Pancreas (tissue), 10 donors: ENCODE data around the gene TBC1D5. TPM values are rescaled to one million over a fixed set of nuclear protein-coding genes. Genes with fewer than 3 reads are reported as not detected.
"Not testable (repeated sequence)": the region's sequence is repeated elsewhere in the genome, so short reads cannot be mapped to it uniquely, and the experiment has no call there.

Source experiments
- ATAC-seq, 4 donors: fragments of 200-7000 bp; cut with Tn5 transposase; one replicate each; pipeline versions ENCODE4 v1.8.0 to v1.9.1; 2020; ENCODE audit warnings: mild to moderate bottlenecking in 4 of 4, moderate library complexity in 4 of 4
- DNase-seq, 6 donors: peaks; one replicate each; pipeline ENCODE4 v3.0.0-alpha.2; 2020
- FAIRE-seq: peaks from 2 replicates; lab custom pipeline; 2012; peaks lifted over from hg19 to GRCh38; lab: Jason Lieb, UNC
- H3K27ac ChIP-seq, 4 donors: fragments of 200-600 bp; sonication (generic); 1 replicate in 3 of 4; 2 replicates in 1 of 4; pipeline versions ENCODE4 v1.5.0 to v1.8.0; 2020
- H3K27me3 ChIP-seq, 4 donors: fragments of 200-600 bp; one replicate each; pipeline ENCODE4 v1.8.0; 2021
- H3K36me3 ChIP-seq, 3 donors: fragments of 200-600 bp; sonication (generic) in 1 of 3; one replicate each; pipeline versions ENCODE4 v1.5.0 to v1.8.0; 2020 to 2021
- H3K4me1 ChIP-seq, 3 donors: fragments of 200-600 bp; one replicate each; pipeline ENCODE4 v1.8.0; 2021
- H3K4me3 ChIP-seq, 4 donors: fragments of 200-600 bp; sonication (generic) in 2 of 4; one replicate each; pipeline versions ENCODE4 v1.5.0 to v1.8.0; 2020 to 2021
- H3K9me3 ChIP-seq, 4 donors: fragments of 200-600 bp; one replicate each; pipeline ENCODE4 v1.8.0; 2021
- WGBS, 2 donors: extraction: QIAGEN DNeasy Blood & Tissue Kit; methylation state at CpG; one replicate each; pipeline ENCODE4 v1.1.7; 2013; 5-methylcytosine and 5-hydroxymethylcytosine counted together
- intact Hi-C, 3 donors: fragments of 100-400 bp; cut with DNase I; formaldehyde crosslinking; loops; one replicate each; pipeline versions ENCODE4 v1.11.1 to v1.14.2; 2022
- polyA plus RNA-seq, 2 donors: library from polyadenylated mRNA; stranded (reverse); fragments of 200-250 nt; gene quantifications; one replicate each; pipeline ENCODE4 v1.2.3, GENCODE V29; 2013
- total RNA-seq, 6 donors: library from RNA; stranded (reverse); fragmentation: NEBNext Ultra II Directional in 4 of 6; extraction: Animal tissue kit (Norgen Biotek cat#: 25700) in 4 of 6; gene quantifications; one replicate each; pipeline versions ENCODE4 v1.2.1 to v1.2.4, GENCODE V29; 2021 to 2023
- TF ChIP-seq, protein P1 (sequence below), 4 donors: fragments of 200-600 bp; sonication (generic) in 3 of 4; IDR thresholded peaks; one replicate each; pipeline versions ENCODE4 v1.5.0 to v1.8.0; 2021; ENCODE audit warnings: antibody characterized with exemption in 4 of 4
- donor health status: healthy with polysubstance abuse.
- donor health status: DM: no; HTN: no; CAD: no; lungs with moderate emphysema.
- donor health status: DM: no; HTN: no; CAD: no.
- donor health status: control.
- donor health status: control.
- donor health status: Bipolar disorder and iron deficiency.
- donor health status: DM: yes; HTN: yes; CAD: no.
- donor health status: DM: no; HTN: no; CAD: no.
- donor health status: DM: no; HTN: no; CAD: no.
- donor health status: DM: yes; HTN: yes; CAD: no.

TBC1D5 gene
- total and polyA plus RNA-seq, 8 donors = 6.5 to 39.2 (median 19.9) TPM

DNA sequence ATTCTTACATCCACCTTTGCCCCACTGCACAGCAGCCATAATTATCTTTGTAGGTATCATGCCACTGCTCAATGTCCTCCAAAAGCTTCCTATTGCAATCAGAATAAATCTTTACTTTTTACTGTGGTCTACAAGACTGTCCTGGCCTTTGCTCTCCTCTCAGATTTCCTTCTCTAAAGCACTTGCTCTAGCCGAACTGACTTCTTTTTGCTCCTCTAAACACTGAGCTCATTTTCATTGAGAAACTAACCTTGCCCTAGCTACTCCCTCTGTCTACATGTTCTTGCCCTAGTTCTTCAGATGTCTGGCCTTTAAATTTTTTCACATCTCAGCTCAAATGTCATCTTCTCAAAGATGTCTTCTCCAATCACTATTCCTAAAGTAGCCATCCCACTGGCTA is 342.8 kb downstream of the TBC1D5 start:
- H3K27me3 ChIP-seq = no peaks in the 10 kb centered on the region
- peaks cover 0 to 5% (median 0%) of the 10 kb centered on the region in 3 donors for H3K36me3 ChIP-seq
- intact Hi-C loops = no loop called here
- no peaks in the 10 kb centered on the region for H3K4me1 ChIP-seq
- ATAC-seq (no peak), FAIRE-seq (no peak), DNase-seq (no peak)
- no peak overlapping the region for H3K4me3 ChIP-seq
- 80 to 97% methylated on average over 1 of the region's 1 CpG for WGBS, 2 donors
- no peaks in the 10 kb centered on the region for H3K9me3 ChIP-seq
- TF ChIP-seq, protein P1, sequence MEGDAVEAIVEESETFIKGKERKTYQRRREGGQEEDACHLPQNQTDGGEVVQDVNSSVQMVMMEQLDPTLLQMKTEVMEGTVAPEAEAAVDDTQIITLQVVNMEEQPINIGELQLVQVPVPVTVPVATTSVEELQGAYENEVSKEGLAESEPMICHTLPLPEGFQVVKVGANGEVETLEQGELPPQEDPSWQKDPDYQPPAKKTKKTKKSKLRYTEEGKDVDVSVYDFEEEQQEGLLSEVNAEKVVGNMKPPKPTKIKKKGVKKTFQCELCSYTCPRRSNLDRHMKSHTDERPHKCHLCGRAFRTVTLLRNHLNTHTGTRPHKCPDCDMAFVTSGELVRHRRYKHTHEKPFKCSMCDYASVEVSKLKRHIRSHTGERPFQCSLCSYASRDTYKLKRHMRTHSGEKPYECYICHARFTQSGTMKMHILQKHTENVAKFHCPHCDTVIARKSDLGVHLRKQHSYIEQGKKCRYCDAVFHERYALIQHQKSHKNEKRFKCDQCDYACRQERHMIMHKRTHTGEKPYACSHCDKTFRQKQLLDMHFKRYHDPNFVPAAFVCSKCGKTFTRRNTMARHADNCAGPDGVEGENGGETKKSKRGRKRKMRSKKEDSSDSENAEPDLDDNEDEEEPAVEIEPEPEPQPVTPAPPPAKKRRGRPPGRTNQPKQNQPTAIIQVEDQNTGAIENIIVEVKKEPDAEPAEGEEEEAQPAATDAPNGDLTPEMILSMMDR (IDR thresholded peaks at IDR 0.05) = no peak
- H3K27ac ChIP-seq = no peak overlapping the region

DNA sequence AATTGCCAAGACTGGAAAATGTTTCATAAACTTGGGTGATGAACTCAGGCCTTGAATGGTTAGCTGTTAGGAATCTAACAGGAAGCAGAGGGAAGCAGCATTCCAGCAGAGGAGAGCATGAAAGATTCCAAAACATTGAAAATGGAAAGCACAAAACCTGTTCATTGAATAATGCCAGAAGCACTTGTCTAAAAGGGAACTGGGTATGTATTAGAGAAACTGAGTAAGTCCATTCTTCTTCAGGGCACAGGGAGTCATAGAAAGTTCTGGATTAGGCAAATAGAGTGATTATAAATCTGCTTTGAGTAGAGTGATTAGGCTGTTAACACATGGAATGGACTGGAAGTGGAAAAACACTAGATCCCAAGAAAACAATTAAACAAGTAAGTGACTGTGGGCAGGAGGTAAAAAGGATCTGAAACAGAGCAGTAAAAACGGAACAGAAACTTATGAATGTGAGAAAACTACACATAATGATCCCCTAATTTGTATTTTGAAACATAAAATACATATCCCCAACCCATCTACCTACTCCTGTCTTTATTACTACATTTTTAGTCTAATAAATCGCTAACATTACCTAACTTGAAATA is 343.4 kb downstream of the TBC1D5 start:
- no peaks in the 10 kb centered on the region for H3K4me1 ChIP-seq
- DNase-seq = no peak
- H3K36me3 ChIP-seq = no peaks in the 10 kb centered on the region
- no peak overlapping the region for H3K4me3 ChIP-seq
- no peak overlapping the region for H3K27ac ChIP-seq
- no peak for ATAC-seq
- 92 to 95% methylated on average over 2 of the region's 2 CpGs for whole genome bisulfite sequencing, 2 donors
- H3K9me3 ChIP-seq = no peaks in the 10 kb centered on the region
- intact Hi-C loops = no loop called here
- H3K27me3 ChIP-seq = no peaks in the 10 kb centered on the region
- FAIRE-seq = no peak
- TF ChIP-seq, protein P1 (IDR thresholded peaks at IDR 0.05) = no peak

DNA sequence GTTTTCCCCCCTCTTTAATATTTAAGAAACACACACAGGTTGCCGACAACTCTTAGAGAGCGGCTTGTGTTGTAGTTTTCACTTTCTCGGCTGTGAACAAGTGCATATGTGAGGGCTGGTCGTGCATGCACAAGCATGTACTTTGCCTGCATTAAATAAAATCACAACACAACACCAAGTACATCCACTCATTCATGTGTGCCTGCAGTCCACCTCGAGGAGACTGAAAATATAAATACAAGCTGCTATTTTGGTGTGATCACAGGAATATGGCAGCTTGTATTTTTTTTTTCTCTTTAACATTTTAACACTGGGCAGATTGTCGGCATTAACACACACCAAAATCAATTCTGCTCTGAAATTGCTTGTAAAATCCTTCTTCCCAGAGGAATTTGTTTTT is 346.4 kb downstream of the TBC1D5 start:
- no peaks in the 10 kb centered on the region for H3K4me1 ChIP-seq
- TF ChIP-seq, protein P1 (IDR thresholded peaks at IDR 0.05) = no peak
- FAIRE-seq = no peak

DNA sequence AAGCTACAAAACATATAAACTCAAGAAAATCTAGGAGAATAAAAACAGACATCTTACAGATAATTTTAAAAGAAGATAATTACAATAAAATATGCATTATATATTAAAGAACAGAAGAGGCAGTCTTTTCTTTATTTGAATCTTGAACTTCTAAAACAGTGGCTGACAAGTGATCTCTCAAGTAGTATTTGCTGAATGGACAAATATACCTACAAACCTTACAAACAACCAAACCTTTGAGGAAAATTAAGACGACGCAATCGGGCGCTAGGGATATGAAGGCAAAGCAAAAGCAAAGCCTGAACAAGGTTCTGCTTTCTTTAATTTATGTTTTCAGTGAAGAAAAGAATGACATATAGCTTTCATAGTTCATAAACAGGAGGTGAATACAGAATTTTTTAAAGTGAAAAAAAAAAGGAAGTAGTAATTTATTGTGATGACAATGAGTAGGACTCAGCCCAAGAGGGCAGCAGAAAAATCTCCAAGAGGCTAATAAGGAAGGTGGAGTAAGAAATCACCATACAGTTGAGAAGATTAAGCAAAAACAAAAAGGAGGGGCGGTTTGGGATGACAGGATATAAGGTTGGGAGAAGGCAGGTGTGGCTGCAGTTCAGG is 347.8 kb downstream of the TBC1D5 start:
- WGBS, 2 donors = 88 to 94% methylated on average over 5 of the region's 5 CpGs
- Histone ChIP-seq H3K27me3 (no peaks in the 10 kb centered on the region), H3K36me3 (peaks cover 0 to 4% (median 0%) of the 10 kb centered on the region in 3 donors), H3K4me1 (no peaks in the 10 kb centered on the region), H3K27ac (no peak overlapping the region), H3K9me3 (no peaks in the 10 kb centered on the region), H3K4me3 (no peak overlapping the region)
- no peak for DNase-seq
- intact Hi-C loops = no loop called here
- TF ChIP-seq, protein P1 (IDR thresholded peaks at IDR 0.05) = no peak
- FAIRE-seq = no peak
- ATAC-seq = no peak

More for the DNA sequence above, 346.4 kb downstream of the TBC1D5 start:
- no peak overlapping the region for H3K27ac ChIP-seq
- no peaks in the 10 kb centered on the region for H3K9me3 ChIP-seq
- WGBS, 2 donors = 89 to 92% methylated on average over 6 of the region's 6 CpGs
- H3K36me3 ChIP-seq = peaks cover 0 to 4% (median 0%) of the 10 kb centered on the region in 3 donors
- DNase-seq (no peak), ATAC-seq (no peak)
- intact Hi-C loops = no loop called here
- H3K27me3 ChIP-seq = no peaks in the 10 kb centered on the region
- no peak overlapping the region for H3K4me3 ChIP-seq

DNA sequence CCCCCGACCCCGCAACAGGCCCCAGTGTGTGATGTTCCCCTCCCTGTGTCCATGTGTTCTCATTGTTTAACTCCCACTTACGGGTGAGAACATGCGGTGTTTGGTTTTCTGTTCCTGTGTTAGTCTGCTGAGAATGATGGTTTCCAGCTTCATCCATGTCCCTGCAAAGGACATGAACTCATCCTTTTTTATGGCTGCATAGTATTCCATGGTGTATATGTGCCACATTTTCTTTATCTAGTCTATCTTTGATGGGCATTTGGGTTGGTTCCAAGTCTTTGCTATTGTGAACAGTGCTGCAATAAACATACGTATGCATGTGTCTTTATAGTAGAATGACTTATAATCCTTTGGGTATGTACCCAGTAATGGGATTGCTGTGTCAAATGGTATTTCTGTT is 349.9 kb downstream of the TBC1D5 start:
- ATAC-seq, H3K4me3 ChIP-seq, intact Hi-C loops, FAIRE-seq, H3K36me3 ChIP-seq, H3K9me3 ChIP-seq, H3K27me3 ChIP-seq, H3K4me1 ChIP-seq, DNase-seq, H3K27ac ChIP-seq: not testable (repeated sequence)
- 95 to 96% methylated on average over 5 of the region's 5 CpGs for WGBS, 2 donors
